GM19099 (cell line): Measurements from ENCODE around the gene VGLL1.

Experiments used
- POLR2A ChIP-seq: IDR thresholded peaks from 3 replicates; pipeline ENCODE4 v1.6.1; 2011; ENCODE audit warnings: low read depth; ENCODE audit not compliant: insufficient read length; ENCODE audit errors: extremely low read depth

Gene VGLL1

GRCh38 chrX:136534131-136534530 lies 2.1 kb downstream of the VGLL1 start:
- no peak for TF ChIP-seq POLR2A

DNA sequence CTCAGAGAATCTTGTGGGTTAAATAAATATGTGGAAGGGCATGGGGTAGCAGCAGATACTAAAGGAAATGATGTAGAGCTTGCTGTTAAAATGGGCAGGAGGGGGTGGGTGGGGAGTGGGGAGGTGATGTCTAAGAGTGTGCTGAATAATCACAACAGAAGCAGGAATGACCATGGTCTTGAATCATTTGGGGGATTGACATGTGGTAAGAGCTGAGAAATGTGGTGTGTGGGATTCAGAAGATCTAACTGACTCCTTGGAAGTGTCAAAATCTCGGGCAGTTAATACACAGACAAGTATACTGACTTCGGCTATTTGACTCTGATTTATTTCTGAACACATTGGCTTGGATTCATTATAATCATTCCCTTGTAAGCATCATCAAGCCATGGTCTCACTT lies 6.8 kb downstream of the VGLL1 start:
- no peak for TF ChIP-seq POLR2A

GRCh38 chrX:136540226-136540625 lies 8.2 kb downstream of the VGLL1 start:
- no peak for TF ChIP-seq POLR2A

DNA sequence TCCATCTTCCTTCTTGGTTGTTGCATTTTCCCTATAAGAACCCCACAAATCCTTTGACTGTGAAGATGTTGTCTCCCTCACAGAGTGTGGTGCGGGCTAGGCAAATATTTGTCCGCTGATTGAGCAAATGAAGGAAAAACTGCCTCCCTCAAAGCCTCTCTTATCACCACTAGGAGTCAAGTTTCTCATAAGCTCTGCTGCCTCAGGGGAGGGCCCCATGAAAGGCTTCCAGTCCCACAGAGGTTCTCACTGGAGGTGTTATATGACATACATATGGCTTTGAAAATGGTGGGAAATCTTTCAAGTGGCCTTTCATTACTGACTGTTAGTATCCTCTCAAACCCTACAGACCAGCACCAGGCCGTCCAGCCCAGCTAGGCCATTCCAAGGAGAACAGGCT lies 9.3 kb downstream of the VGLL1 start:
- no peak for TF ChIP-seq POLR2A

- TF ChIP-seq POLR2A = no peak
Observed at GRCh38 chrX:136542281-136542680, 10.3 kb downstream of the VGLL1 start.

DNA sequence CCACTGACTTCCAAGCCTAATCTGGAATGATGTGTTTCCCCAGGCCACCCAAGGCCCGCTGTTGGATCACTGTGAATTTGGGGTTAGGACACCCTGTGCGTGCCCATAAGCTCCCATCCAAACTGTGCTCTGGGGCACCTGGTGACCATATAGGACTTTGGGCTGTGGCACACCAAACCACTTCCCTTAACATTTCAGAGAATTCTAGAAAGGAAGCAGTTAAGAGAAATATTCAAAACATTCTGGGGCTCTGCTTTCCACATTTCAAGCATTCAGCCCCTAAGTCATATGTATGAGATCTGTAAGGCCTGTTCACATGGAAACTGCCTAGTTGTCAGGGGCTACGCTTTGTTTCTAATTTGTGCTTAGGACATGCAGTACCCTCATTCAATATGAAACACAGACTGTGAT lies 14.4 kb downstream of the VGLL1 start:
- TF ChIP-seq POLR2A = no peak

DNA sequence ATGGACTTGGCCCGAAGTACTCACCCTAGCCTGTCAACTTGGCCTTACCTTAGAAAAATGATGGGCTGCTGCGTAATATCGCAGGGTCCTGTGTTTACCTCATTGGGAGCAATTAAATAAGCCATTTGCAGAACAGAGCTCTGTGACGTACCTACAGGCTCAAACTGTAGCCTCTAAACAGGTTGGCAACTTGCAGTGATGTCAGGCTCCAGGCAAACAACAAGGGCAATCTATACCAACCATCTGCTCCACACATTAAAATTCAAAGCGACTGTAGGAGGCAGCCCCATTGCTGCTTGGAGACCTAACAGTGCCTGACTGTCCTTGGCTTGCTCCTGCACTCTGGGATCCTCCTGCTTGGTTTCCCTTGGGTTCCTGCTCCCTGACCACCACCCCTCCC lies 17.2 kb downstream of the VGLL1 start:
- no peak for TF ChIP-seq POLR2A

- no peak for TF ChIP-seq POLR2A
Observed at GRCh38 chrX:136551410-136551809, 19.4 kb downstream of the VGLL1 start.

DNA sequence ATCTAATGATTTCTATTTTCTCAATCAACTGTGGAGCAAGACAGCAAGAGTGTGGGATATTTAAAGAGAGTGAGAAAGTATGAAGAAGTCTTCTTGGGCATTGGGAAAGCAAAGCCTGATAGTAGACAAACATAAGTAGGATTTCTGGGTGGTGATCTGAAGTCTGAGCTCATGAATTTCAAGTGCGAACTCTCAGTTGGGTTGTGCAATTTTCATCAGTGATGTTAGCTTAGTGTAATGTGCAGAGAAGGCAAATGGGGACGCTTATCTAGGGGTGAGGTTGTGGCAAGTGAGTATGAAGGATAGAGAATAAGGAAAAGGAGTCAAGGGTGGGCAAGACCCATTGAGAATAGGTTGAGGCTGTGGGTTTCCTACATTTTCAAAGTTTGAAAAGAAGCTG lies 23.7 kb downstream of the VGLL1 start:
- TF ChIP-seq POLR2A = no peak

DNA sequence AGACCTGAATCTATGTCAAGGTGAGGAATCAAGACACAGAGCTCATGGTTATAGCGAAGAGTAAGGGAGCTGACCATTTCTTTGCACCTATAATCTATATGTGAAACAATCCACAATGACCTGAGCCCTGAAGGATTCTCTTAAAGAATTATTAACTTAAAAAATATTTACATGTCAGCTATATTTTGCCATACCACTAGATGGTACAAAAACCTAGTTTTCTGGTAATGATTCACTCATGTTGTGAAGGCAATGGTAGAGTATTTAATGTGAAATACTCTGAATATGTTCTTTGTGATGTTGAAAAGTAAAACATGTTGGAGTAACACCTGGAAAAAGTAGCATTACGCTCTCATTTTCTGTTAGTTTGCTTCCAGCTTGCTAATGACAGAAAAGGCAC lies 40.0 kb downstream of the VGLL1 start:
- TF ChIP-seq POLR2A = no peak

GRCh38 chrX:136574548-136574947 lies 42.5 kb downstream of the VGLL1 start:
- TF ChIP-seq POLR2A = no peak

DNA sequence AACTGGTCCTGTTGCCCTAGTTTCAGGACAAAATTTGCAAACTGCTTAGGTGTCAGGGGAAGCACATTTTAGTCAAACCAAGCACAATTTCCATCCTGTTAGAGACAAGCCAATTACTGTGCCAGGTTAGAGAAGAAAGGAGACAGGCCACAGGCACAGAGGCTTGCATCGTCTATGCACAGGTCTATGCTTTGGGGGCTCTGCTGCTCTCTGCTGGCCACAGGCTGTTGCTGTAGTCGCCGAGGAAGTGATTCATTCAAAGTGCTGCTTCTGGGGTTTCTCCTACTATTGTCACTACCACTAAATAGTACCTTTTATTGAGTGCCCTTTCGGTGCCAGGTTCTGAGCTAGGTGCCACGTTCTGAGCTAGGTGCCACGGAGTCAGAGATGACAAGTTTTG lies 45.5 kb downstream of the VGLL1 start:
- no peak for TF ChIP-seq POLR2A

DNA sequence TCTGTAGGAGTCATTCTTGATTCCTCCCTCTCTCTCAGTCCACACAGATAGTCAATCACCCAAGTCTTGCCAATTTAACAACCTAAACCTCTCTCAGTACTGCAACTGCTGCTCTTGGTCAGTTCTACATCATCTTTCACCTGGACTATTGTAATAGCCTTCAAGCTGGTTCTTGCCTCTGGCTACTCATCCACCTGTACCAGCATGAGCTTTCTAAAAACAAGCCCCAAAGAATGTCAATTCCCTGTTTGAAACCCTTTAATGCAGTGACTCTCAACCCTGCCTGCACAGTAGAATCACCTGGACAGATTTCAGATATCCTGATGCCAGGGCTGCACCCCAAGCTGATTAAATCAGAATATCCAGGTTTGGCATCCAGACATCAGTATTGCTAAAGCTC lies 48.3 kb downstream of the VGLL1 start:
- no peak for TF ChIP-seq POLR2A

GRCh38 chrX:136582624-136583023 lies 50.6 kb downstream of the VGLL1 start:
- TF ChIP-seq POLR2A = no peak

- TF ChIP-seq POLR2A = no peak
Observed at GRCh38 chrX:136584545-136584944, 52.5 kb downstream of the VGLL1 start.

DNA sequence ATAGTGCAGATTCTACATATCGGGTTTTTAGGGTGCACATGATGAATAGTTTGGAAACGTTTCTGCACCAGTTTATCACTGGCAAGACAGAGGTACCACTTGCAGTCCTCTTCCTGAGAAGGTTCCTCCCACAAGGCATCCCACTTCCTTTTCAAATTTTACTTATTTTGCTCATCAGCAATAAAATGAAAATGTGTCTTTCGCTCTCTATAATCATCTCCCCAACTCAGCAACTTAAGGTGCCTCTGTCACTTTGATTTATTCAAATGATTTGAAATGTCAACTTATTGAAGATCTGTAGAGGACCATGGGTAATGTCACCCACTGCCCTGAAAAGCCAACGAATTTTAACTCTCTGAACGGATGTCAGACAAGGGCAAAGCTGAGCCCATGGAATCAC lies 53.2 kb downstream of the VGLL1 start:
- TF ChIP-seq POLR2A = no peak

GRCh38 chrX:136585960-136586359 lies 53.9 kb downstream of the VGLL1 start:
- no peak for TF ChIP-seq POLR2A

GRCh38 chrX:136586386-136586785 lies 54.4 kb downstream of the VGLL1 start:
- TF ChIP-seq POLR2A = no peak
